IMR-90 (cell line): Measurements from ENCODE around the gene PCMTD2. TPM values are rescaled to one million over a fixed set of nuclear protein-coding genes. Genes with fewer than 3 reads are reported as not detected.

Experiments
- ATAC-seq: fragments of 200-7000 bp; cut with Tn5 transposase; 2 replicates; pipeline ENCODE4 v1.9.1; 2020; ENCODE audit warnings: low read depth, mild to moderate bottlenecking, moderate library complexity
- BruUV-seq: library from RNA; stranded (reverse); fragments of 400-500 nt; replicated peaks from 2 replicates; lab custom pipeline; 2021; lab: Mats Ljungman, UMichigan
- CTCF ChIA-PET: fragments of 300-600 bp; formaldehyde crosslinking; extraction: SDS; loops from one replicate; lab custom pipeline; 2021; ENCODE audit warnings: antibody characterized with exemption; lab: Yijun Ruan, JAX
- POLR2A ChIA-PET: fragments of 300-600 bp; sonication (Branson Sonifier 250); formaldehyde crosslinking; loops from one replicate; lab custom pipeline; 2022; ENCODE audit warnings: antibody characterized with exemption; ENCODE audit not compliant: unreplicated experiment; lab: Charles Lee
- DNase-seq: peaks from one replicate; pipeline ENCODE4 v3.0.0; 2013
- H2AFZ ChIP-seq: replicated peaks from 2 replicates; pipeline ENCODE3; 2013; ENCODE audit warnings: low read length, mild to moderate bottlenecking; ENCODE audit not compliant: poor library complexity
- H2AK5ac ChIP-seq: 2 replicates; pipeline ENCODE4 v1.6.1; 2013; ENCODE audit warnings: low read depth, low read length, inconsistent platforms
- H2AK9ac ChIP-seq: replicated peaks from 2 replicates; pipeline ENCODE3; 2013; ENCODE audit warnings: mild to moderate bottlenecking, low read depth, low read length, moderate library complexity; ENCODE audit not compliant: poor library complexity
- H2BK120ac ChIP-seq: 2 replicates; pipeline ENCODE4 v1.6.1; 2013; ENCODE audit warnings: low read depth, low read length, inconsistent platforms
- H2BK15ac ChIP-seq: 3 replicates; pipeline ENCODE4 v1.6.1; 2013; ENCODE audit warnings: low read depth, low read length, inconsistent platforms
- H2BK20ac ChIP-seq: 2 replicates; pipeline ENCODE4 v1.6.1; 2013; ENCODE audit warnings: low read depth, mild to moderate bottlenecking, inconsistent platforms, low read length, moderate library complexity
- H2BK5ac ChIP-seq: 2 replicates; pipeline ENCODE4 v1.6.1; 2013; ENCODE audit warnings: mild to moderate bottlenecking, low read depth, low read length, inconsistent platforms; ENCODE audit not compliant: poor library complexity, severe bottlenecking
- H3K14ac ChIP-seq: replicated peaks from 2 replicates; pipeline ENCODE4 v1.6.1; 2013; ENCODE audit warnings: low read depth, low read length, inconsistent platforms
- H3K18ac ChIP-seq: 2 replicates; pipeline ENCODE4 v1.6.1; 2013; ENCODE audit warnings: low read depth, low read length, control low read depth
- H3K23ac ChIP-seq: 2 replicates; pipeline ENCODE4 v1.6.1; 2013; ENCODE audit warnings: low read depth, low read length, inconsistent platforms
- H3K27ac ChIP-seq: 2 replicates; pipeline ENCODE4 v1.5.1; 2013; ENCODE audit warnings: mild to moderate bottlenecking, control low read depth, low read length; ENCODE audit not compliant: insufficient read depth
- H3K27me3 ChIP-seq: 2 replicates; pipeline ENCODE4 v1.6.1; 2013; ENCODE audit warnings: low read length; ENCODE audit not compliant: control insufficient read depth, insufficient read depth
- H3K36me3 ChIP-seq: 2 replicates; pipeline ENCODE4 v1.6.1; 2013; ENCODE audit warnings: low read length, mixed read lengths; ENCODE audit not compliant: control insufficient read depth, insufficient read depth
- H3K4ac ChIP-seq: 2 replicates; pipeline ENCODE4 v1.6.1; 2013; ENCODE audit warnings: low read depth, low read length, inconsistent platforms
- H3K4me1 ChIP-seq: 2 replicates; pipeline ENCODE4 v1.6.1; 2013; ENCODE audit warnings: low read length, mixed read lengths; ENCODE audit not compliant: control insufficient read depth, insufficient read depth
- H3K4me2 ChIP-seq: 2 replicates; pipeline ENCODE4 v1.6.1; 2013; ENCODE audit warnings: low read depth, mild to moderate bottlenecking, control low read depth, low read length, moderate library complexity
- H3K4me3 ChIP-seq: 2 replicates; pipeline ENCODE4 v1.5.1; 2013; ENCODE audit warnings: low read depth, mild to moderate bottlenecking, control low read depth, low read length, moderate library complexity; ENCODE audit not compliant: insufficient read depth
- H3K56ac ChIP-seq: 2 replicates; pipeline ENCODE4 v1.6.1; 2013; ENCODE audit warnings: low read length, inconsistent platforms; ENCODE audit not compliant: insufficient read depth; ENCODE audit errors: extremely low read depth
- H3K79me1 ChIP-seq, 2 experiments: 2 replicates each; pipeline ENCODE4 v1.6.1; 2013; ENCODE audit warnings: low read length in 2 of 2, inconsistent platforms in 1 of 2, low read depth in 1 of 2
- H3K9ac ChIP-seq: 2 replicates; pipeline ENCODE4 v1.6.1; 2013; ENCODE audit warnings: low read depth, low read length, control low read depth
- H3K9me1 ChIP-seq: 2 replicates; pipeline ENCODE4 v1.6.1; 2013; ENCODE audit warnings: low read length, inconsistent platforms; ENCODE audit not compliant: insufficient read depth
- H3K9me3 ChIP-seq: 2 replicates; pipeline ENCODE4 v1.6.1; 2013; ENCODE audit warnings: low read length; ENCODE audit not compliant: control insufficient read depth, insufficient read depth
- H4K20me1 ChIP-seq: 2 replicates; pipeline ENCODE4 v1.6.1; 2013; ENCODE audit warnings: low read length, inconsistent platforms; ENCODE audit not compliant: insufficient read depth
- H4K5ac ChIP-seq: 2 replicates; pipeline ENCODE4 v1.6.1; 2013; ENCODE audit warnings: mild to moderate bottlenecking, low read depth, low read length, control low read depth
- H4K8ac ChIP-seq, 2 experiments: 2 replicates each; pipeline ENCODE4 v1.6.1; 2013; ENCODE audit warnings: low read depth in 2 of 2, low read length in 2 of 2, control low read depth in 1 of 2, inconsistent platforms in 1 of 2
- H4K91ac ChIP-seq: 2 replicates; pipeline ENCODE4 v1.6.1; 2013; ENCODE audit warnings: low read depth, low read length, inconsistent platforms; ENCODE audit not compliant: insufficient read depth
- BHLHE40 ChIP-seq: fragments of 150-350 bp; IDR thresholded peaks from 2 replicates; pipeline ENCODE4 v1.6.1; 2016; ENCODE audit warnings: mild to moderate bottlenecking, low read depth, low read length
- CEBPB ChIP-seq: IDR thresholded peaks from 2 replicates; pipeline ENCODE4 v1.6.1; 2012; ENCODE audit warnings: low read depth, low read length, improper control_type of control experiment
- FOS ChIP-seq: fragments of 150-350 bp; IDR thresholded peaks from 2 replicates; pipeline ENCODE4 v1.6.1; 2016; ENCODE audit warnings: low read depth, low read length
- MAFK ChIP-seq: IDR thresholded peaks from 2 replicates; pipeline ENCODE4 v1.6.1; 2012; ENCODE audit warnings: low read depth, low read length, improper control_type of control experiment
- MAZ ChIP-seq: IDR thresholded peaks from 2 replicates; pipeline ENCODE4 v1.6.1; 2012; ENCODE audit warnings: low read depth, mild to moderate bottlenecking, low read length, improper control_type of control experiment, moderate library complexity, borderline replicate concordance
- MXI1 ChIP-seq: IDR thresholded peaks from 2 replicates; pipeline ENCODE4 v1.6.1; 2012; ENCODE audit warnings: low read depth, mild to moderate bottlenecking, low read length, moderate library complexity, borderline replicate concordance
- RCOR1 ChIP-seq: IDR thresholded peaks from 2 replicates; pipeline ENCODE4 v1.6.1; 2012; ENCODE audit warnings: mild to moderate bottlenecking, low read length, improper control_type of control experiment; ENCODE audit not compliant: insufficient replicate concordance
- SMC3 ChIP-seq: fragments of 150-350 bp; IDR thresholded peaks from 2 replicates; pipeline ENCODE4 v1.6.1; 2016; ENCODE audit warnings: low read depth, mild to moderate bottlenecking, antibody characterized with exemption, low read length, moderate library complexity
- WGBS, 2 experiments: methylation state at CpG; one replicate each; pipeline versions ENCODE4 v1.1.5 to v1.1.7; 2013; ENCODE audit warnings: missing lambda C conversion rate in 2 of 2; ENCODE audit not compliant: insufficient read length in 1 of 2; ENCODE audit errors: extremely low coverage in 2 of 2; 5-methylcytosine and 5-hydroxymethylcytosine counted together
- dilution Hi-C: fragments of 300-500 bp; cut with HindIII; formaldehyde crosslinking; loops from one replicate; pipeline ENCODE4 v1.14.3; 2018; ENCODE audit warnings: low sequenced_read_pairs; ENCODE audit not compliant: unreplicated experiment
- in situ Hi-C: fragments of 300-500 bp; cut with MboI; formaldehyde crosslinking; loops from 3 replicates; pipeline ENCODE4 v1.14.3; 2019; ENCODE audit warnings: low sequenced_read_pairs, inconsistent platforms, mixed read lengths
- intact Hi-C: fragments of 100-400 bp; cut with micrococcal nuclease; formaldehyde crosslinking; loops from 2 replicates; pipeline ENCODE4 v1.10.0; 2022
- polyA plus RNA-seq, 3 experiments: library from polyadenylated mRNA; depleted of rRNA; stranded (reverse); fragments of >200 nt; gene quantifications; 2 replicates each; pipeline ENCODE4 v1.2.3, GENCODE V29; 2012; ENCODE audit warnings: low replicate concordance in 1 of 3
- total RNA-seq: library from RNA; depleted of rRNA; stranded (reverse); fragments of >200 nt; gene quantifications from 2 replicates; pipeline ENCODE4 v1.2.3, GENCODE V29; 2012
- TF ChIP-seq, protein P1 (sequence below): conservative IDR thresholded peaks from 2 replicates; pipeline ENCODE4 v1.5.1; 2012; ENCODE audit warnings: mild to moderate bottlenecking, low read depth, low read length, improper control_type of control experiment
- TF ChIP-seq, protein P2 (sequence below): fragments of 150-350 bp; IDR thresholded peaks from 2 replicates; pipeline ENCODE4 v1.6.1; 2017; ENCODE audit warnings: mild to moderate bottlenecking, antibody characterized with exemption, low read length, low read depth

PCMTD2 gene
- total and polyA plus RNA-seq, 2 of the 4 experiments (the other 2 are of a cell fraction), result 23.6 to 28.3 TPM

DNA sequence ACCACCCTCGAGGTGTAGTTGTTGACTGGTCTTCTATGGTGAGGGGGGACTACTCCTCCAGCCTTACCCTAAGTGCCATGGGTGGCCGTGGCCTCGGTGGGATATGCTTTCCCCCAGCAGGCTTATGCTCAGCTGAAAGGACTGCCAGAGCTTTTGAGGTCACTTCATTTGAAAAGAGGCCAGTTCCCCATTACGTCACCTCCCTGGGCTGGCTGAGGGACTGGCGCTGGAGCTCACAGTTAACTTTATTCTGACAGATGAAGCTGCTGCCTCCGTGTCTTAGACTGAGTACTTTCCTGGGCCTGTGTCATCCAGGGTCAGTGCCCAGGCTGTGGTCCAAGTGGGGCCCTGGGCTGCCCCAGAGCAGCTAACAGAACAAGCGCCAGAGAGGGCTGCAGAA is 42.8 kb upstream of the PCMTD2 start:
- H3K9me3 ChIP-seq, result no peaks in the 10 kb centered on the region
- no TSS peak for BruUV-seq
- no peak overlapping the region for H3K23ac ChIP-seq
- H3K56ac ChIP-seq, result no peak overlapping the region
- DNase-seq (peak; percentile 63), ATAC-seq (peak; percentile 85)
- no peak overlapping the region for H3K4ac ChIP-seq
- H3K4me2 ChIP-seq, result peak overlapping the region; percentile 0; the same call in 1 of the 2 replicates
- H4K5ac ChIP-seq, result no peak overlapping the region
- intact Hi-C loops (no loop called here), in situ Hi-C loops (no loop called here), dilution Hi-C loops (no loop called here)
- no peak overlapping the region for H3K9ac ChIP-seq
- WGBS, 2 experiments, result 25% methylated on average over 2 of the region's 7 CpGs; no CpG with 5 or more reads in 1 of the 2 experiments
- no peak overlapping the region for H2AK9ac ChIP-seq
- no peak overlapping the region for H4K8ac ChIP-seq
- peaks cover 4% of the 10 kb centered on the region; the same call in 1 of the 2 replicates for H3K9me1 ChIP-seq
- H3K36me3 ChIP-seq, result no peaks in the 10 kb centered on the region
- ChIA-PET CTCF (interaction anchor here (0.6 to 1.0 kb wide), 2 partner anchors 10 to 93 kb away, joined by 3 to 4 read pairs; no protein-coding TSS in a partner anchor), POLR2A (no interaction called here)
- H3K4me1 ChIP-seq, result peaks cover 9% of the 10 kb centered on the region; the same call in 1 of the 2 replicates
- no peak overlapping the region for H2AFZ ChIP-seq
- H3K79me1 ChIP-seq, result no peaks in the 10 kb centered on the region
- peaks cover 40% of the 10 kb centered on the region for H3K27me3 ChIP-seq
- no peak overlapping the region for H2AK5ac ChIP-seq
- H2BK120ac ChIP-seq, result no peak overlapping the region
- no peak overlapping the region for H3K4me3 ChIP-seq
- TF ChIP-seq MAZ (no peak), MAFK (no peak), BHLHE40 (no peak), CEBPB (no peak), MXI1 (no peak), SMC3 (no peak), RCOR1 (no peak), FOS (no peak)
- TF ChIP-seq, protein P1, sequence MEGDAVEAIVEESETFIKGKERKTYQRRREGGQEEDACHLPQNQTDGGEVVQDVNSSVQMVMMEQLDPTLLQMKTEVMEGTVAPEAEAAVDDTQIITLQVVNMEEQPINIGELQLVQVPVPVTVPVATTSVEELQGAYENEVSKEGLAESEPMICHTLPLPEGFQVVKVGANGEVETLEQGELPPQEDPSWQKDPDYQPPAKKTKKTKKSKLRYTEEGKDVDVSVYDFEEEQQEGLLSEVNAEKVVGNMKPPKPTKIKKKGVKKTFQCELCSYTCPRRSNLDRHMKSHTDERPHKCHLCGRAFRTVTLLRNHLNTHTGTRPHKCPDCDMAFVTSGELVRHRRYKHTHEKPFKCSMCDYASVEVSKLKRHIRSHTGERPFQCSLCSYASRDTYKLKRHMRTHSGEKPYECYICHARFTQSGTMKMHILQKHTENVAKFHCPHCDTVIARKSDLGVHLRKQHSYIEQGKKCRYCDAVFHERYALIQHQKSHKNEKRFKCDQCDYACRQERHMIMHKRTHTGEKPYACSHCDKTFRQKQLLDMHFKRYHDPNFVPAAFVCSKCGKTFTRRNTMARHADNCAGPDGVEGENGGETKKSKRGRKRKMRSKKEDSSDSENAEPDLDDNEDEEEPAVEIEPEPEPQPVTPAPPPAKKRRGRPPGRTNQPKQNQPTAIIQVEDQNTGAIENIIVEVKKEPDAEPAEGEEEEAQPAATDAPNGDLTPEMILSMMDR, result no peak
- TF ChIP-seq, protein P2, sequence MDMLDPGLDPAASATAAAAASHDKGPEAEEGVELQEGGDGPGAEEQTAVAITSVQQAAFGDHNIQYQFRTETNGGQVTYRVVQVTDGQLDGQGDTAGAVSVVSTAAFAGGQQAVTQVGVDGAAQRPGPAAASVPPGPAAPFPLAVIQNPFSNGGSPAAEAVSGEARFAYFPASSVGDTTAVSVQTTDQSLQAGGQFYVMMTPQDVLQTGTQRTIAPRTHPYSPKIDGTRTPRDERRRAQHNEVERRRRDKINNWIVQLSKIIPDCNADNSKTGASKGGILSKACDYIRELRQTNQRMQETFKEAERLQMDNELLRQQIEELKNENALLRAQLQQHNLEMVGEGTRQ, result no peak
- H2BK20ac ChIP-seq, result no peak overlapping the region
- H3K14ac ChIP-seq, result no peak overlapping the region
- H2BK5ac ChIP-seq, result no peak overlapping the region
- H2BK15ac ChIP-seq, result no peak overlapping the region
- H4K91ac ChIP-seq, result no peak overlapping the region
- H3K27ac ChIP-seq, result peak overlapping the region; percentile 10; the same call in 1 of the 2 replicates
- peak overlapping the region; percentile 6; the same call in 1 of the 2 replicates for H3K18ac ChIP-seq
- no peaks in the 10 kb centered on the region for H4K20me1 ChIP-seq
